Right cardiac atrium (tissue), 5 donors: ENCODE measurements around the gene CELF5. TPM values are rescaled to one million over a fixed set of nuclear protein-coding genes. Genes with fewer than 3 reads are reported as not detected.
"Not testable (repeated sequence)": the region's sequence is repeated elsewhere in the genome, so short reads cannot be mapped to it uniquely, and the experiment has no call there.

ENCODE experiments used
- ATAC-seq, 2 donors: fragments of 200-7000 bp; cut with Tn5 transposase; one replicate each; pipeline versions ENCODE4 v1.8.0 to v1.9.1; 2020; ENCODE audit warnings: moderate library complexity in 2 of 2, mild to moderate bottlenecking in 1 of 2
- DNase-seq, 3 donors: peaks; one replicate each; pipeline ENCODE4 v3.0.0-alpha.2; 2020
- H3K27ac ChIP-seq: one replicate; pipeline ENCODE4 v1.5.1; 2013; ENCODE audit warnings: mild to moderate bottlenecking, low read length, control low read depth, moderate library complexity
- H3K27me3 ChIP-seq: one replicate; pipeline ENCODE4 v1.6.1; 2013; ENCODE audit not compliant: control insufficient read depth, insufficient read depth
- H3K4me1 ChIP-seq: one replicate; pipeline ENCODE4 v1.6.1; 2013; ENCODE audit warnings: low read length; ENCODE audit not compliant: control insufficient read depth, insufficient read depth
- H3K4me3 ChIP-seq: one replicate; pipeline ENCODE4 v1.5.1; 2013; ENCODE audit warnings: low read length, control low read depth
- H3K9me3 ChIP-seq: one replicate; pipeline ENCODE4 v1.6.1; 2013; ENCODE audit warnings: low read length; ENCODE audit not compliant: control insufficient read depth
- WGBS: extraction: QIAGEN DNeasy Blood & Tissue Kit; methylation state at CpG from one replicate; pipeline ENCODE4 v1.1.7; 2013; 5-methylcytosine and 5-hydroxymethylcytosine counted together
- intact Hi-C, 4 donors: fragments of 100-400 bp; cut with DNase I; formaldehyde crosslinking; loops; one replicate each; pipeline versions ENCODE4 v1.11.0 to v1.14.0; 2022 to 2023
- polyA plus RNA-seq: library from polyadenylated mRNA; stranded (reverse); fragments of 200-250 nt; gene quantifications from one replicate; pipeline ENCODE4 v1.2.3, GENCODE V29; 2013
- total RNA-seq, 4 donors: library from RNA; stranded (reverse); fragmentation: NEBNext Ultra II Directional; extraction: Animal tissue kit (Norgen Biotek cat#: 25700); gene quantifications; one replicate each; pipeline ENCODE4 v1.2.1, GENCODE V29; 2021
- donor health status: healthy with polysubstance abuse.
- donor health status: DM: no; HTN: yes; CAD: no.
- donor health status: DM: no; HTN: no; CAD: no.
- donor health status: DM: no; HTN: yes; CAD: no; lungs with severe emphysema.
- donor health status: DM: yes; HTN: yes; CAD: no.

The CELF5 gene
- total and polyA plus RNA-seq, 5 donors: 0.14 to 0.20 TPM; not detected in 3

GRCh38 chr19:3216874-3217273, 7.6 kb upstream of the CELF5 start:
- 85% methylated on average over 5 of the region's 5 CpGs for WGBS
- Histone ChIP-seq H3K9me3 (no peaks in the 10 kb centered on the region), H3K4me3 (no peak overlapping the region), H3K27me3 (no peaks in the 10 kb centered on the region), H3K27ac (no peak overlapping the region), H3K4me1 (no peaks in the 10 kb centered on the region)
- ATAC-seq (no peak), DNase-seq (peak in 1 of 3 donors; percentile 2)
- intact Hi-C loops: no loop called here

- no peaks in the 10 kb centered on the region for H3K27me3 ChIP-seq
- H3K4me1 ChIP-seq: no peaks in the 10 kb centered on the region
- no peaks in the 10 kb centered on the region for H3K9me3 ChIP-seq
- H3K27ac ChIP-seq: no peak overlapping the region
- intact Hi-C loops: no loop called here
- WGBS: 70% methylated on average over 12 of the region's 12 CpGs
- no peak for ATAC-seq
- DNase-seq: peak in 1 of 3 donors; percentile 40
- no peak overlapping the region for H3K4me3 ChIP-seq
Measured at GRCh38 chr19:3220576-3220975, 3.9 kb upstream of the CELF5 start.

GRCh38 chr19:3221576-3221975, 2.9 kb upstream of the CELF5 start:
- H3K4me1 ChIP-seq, intact Hi-C loops, H3K4me3 ChIP-seq, H3K27ac ChIP-seq, H3K9me3 ChIP-seq, ATAC-seq, H3K27me3 ChIP-seq: not testable (repeated sequence)
- DNase-seq: peak in 1 of 3 donors; percentile 7
- 79% methylated on average over 5 of the region's 5 CpGs for WGBS

- Histone ChIP-seq H3K9me3 (no peaks in the 10 kb centered on the region), H3K27ac (no peak overlapping the region), H3K4me3 (no peak overlapping the region), H3K4me1 (no peaks in the 10 kb centered on the region), H3K27me3 (no peaks in the 10 kb centered on the region)
- intact Hi-C loops: no loop called here
- WGBS: 91% methylated on average over 5 of the region's 5 CpGs
- DNase-seq: peak in 1 of 3 donors; percentile 30
- ATAC-seq: no peak
Measured at GRCh38 chr19:3222709-3223108, 1.8 kb upstream of the CELF5 start.

GRCh38 chr19:3225169-3225485, 666 bp downstream of the CELF5 start:
- no peak for ATAC-seq
- Histone ChIP-seq H3K27ac (no peak overlapping the region), H3K4me1 (no peaks in the 10 kb centered on the region), H3K4me3 (no peak overlapping the region), H3K27me3 (no peaks in the 10 kb centered on the region), H3K9me3 (no peaks in the 10 kb centered on the region)
- DNase-seq: no peak
- intact Hi-C loops: no loop called here
- WGBS: 3% methylated on average over 9 of the region's 9 CpGs

- H3K9me3 ChIP-seq: no peaks in the 10 kb centered on the region
- DNase-seq (no peak), ATAC-seq (no peak)
- H3K4me1 ChIP-seq: no peaks in the 10 kb centered on the region
- no peaks in the 10 kb centered on the region for H3K27me3 ChIP-seq
- WGBS: 40% methylated on average over 16 of the region's 16 CpGs
- no peak overlapping the region for H3K4me3 ChIP-seq
- no peak overlapping the region for H3K27ac ChIP-seq
- intact Hi-C loops: no loop called here
Measured at GRCh38 chr19:3225677-3226093, 1.2 kb downstream of the CELF5 start.

GRCh38 chr19:3227054-3227626, 2.7 kb downstream of the CELF5 start:
- Histone ChIP-seq H3K27me3 (no peaks in the 10 kb centered on the region), H3K9me3 (no peaks in the 10 kb centered on the region), H3K4me1 (no peaks in the 10 kb centered on the region), H3K27ac (no peak overlapping the region), H3K4me3 (no peak overlapping the region)
- DNase-seq (peak in 1 of 3 donors; percentile 19), ATAC-seq (no peak)
- intact Hi-C loops: no loop called here
- 75% methylated on average over 12 of the region's 12 CpGs for WGBS

- Histone ChIP-seq H3K4me3 (no peak overlapping the region), H3K27me3 (no peaks in the 10 kb centered on the region), H3K27ac (no peak overlapping the region), H3K9me3 (no peaks in the 10 kb centered on the region), H3K4me1 (no peaks in the 10 kb centered on the region)
- peak in 1 of 3 donors; percentile 16 for DNase-seq
- ATAC-seq: no peak
- 47% methylated on average over 9 of the region's 9 CpGs for WGBS
- intact Hi-C loops: no loop called here
Measured at GRCh38 chr19:3229346-3229743, 4.9 kb downstream of the CELF5 start.

GRCh38 chr19:3229888-3230496, 5.5 kb downstream of the CELF5 start:
- ATAC-seq (no peak), DNase-seq (peak in 1 of 3 donors; percentile 3)
- no peaks in the 10 kb centered on the region for H3K4me1 ChIP-seq
- no peaks in the 10 kb centered on the region for H3K9me3 ChIP-seq
- H3K27ac ChIP-seq: no peak overlapping the region
- WGBS: 87% methylated on average over 4 of the region's 4 CpGs
- intact Hi-C loops: no loop called here
- H3K4me3 ChIP-seq: no peak overlapping the region
- H3K27me3 ChIP-seq: no peaks in the 10 kb centered on the region

GRCh38 chr19:3231288-3231687, 6.8 kb downstream of the CELF5 start:
- H3K27me3 ChIP-seq: no peaks in the 10 kb centered on the region
- DNase-seq (no peak), ATAC-seq (no peak)
- intact Hi-C loops: no loop called here
- H3K9me3 ChIP-seq: no peaks in the 10 kb centered on the region
- H3K4me1 ChIP-seq: no peaks in the 10 kb centered on the region
- no peak overlapping the region for H3K27ac ChIP-seq
- H3K4me3 ChIP-seq: no peak overlapping the region
- 89% methylated on average over 1 of the region's 1 CpG for WGBS

- no peak for DNase-seq
- no peak for ATAC-seq
- 77% methylated on average over 4 of the region's 4 CpGs for WGBS
- Histone ChIP-seq H3K4me1 (no peaks in the 10 kb centered on the region), H3K9me3 (no peaks in the 10 kb centered on the region), H3K4me3 (no peak overlapping the region), H3K27ac (no peak overlapping the region), H3K27me3 (no peaks in the 10 kb centered on the region)
- intact Hi-C loops: no loop called here
Measured at GRCh38 chr19:3233116-3233515, 8.7 kb downstream of the CELF5 start.

- no peaks in the 10 kb centered on the region for H3K4me1 ChIP-seq
- no peak overlapping the region for H3K4me3 ChIP-seq
- WGBS: 58% methylated on average over 4 of the region's 4 CpGs
- no peak for DNase-seq
- intact Hi-C loops: no loop called here
- H3K27ac ChIP-seq: no peak overlapping the region
- ATAC-seq: no peak
- H3K27me3 ChIP-seq: no peaks in the 10 kb centered on the region
- no peaks in the 10 kb centered on the region for H3K9me3 ChIP-seq
Measured at GRCh38 chr19:3233831-3234230, 9.4 kb downstream of the CELF5 start.
